GM18508 (cell line): Measurements from ENCODE around the gene GDF9.

ENCODE experiments used
- ATAC-seq: cut with Tn5 transposase; IDR thresholded peaks from one replicate; pipeline ENCODE4 v1.9.1; 2021; ENCODE audit warnings: moderate number of reproducible peaks; ENCODE audit not compliant: insufficient read depth, unreplicated experiment

Gene GDF9

GRCh38 chr5:132822650-132823480 lies 43.4 kb downstream of the GDF9 start:
- ATAC-seq: no peak

GRCh38 chr5:132821791-132822190 lies 44.5 kb downstream of the GDF9 start:
- no peak for ATAC-seq

DNA sequence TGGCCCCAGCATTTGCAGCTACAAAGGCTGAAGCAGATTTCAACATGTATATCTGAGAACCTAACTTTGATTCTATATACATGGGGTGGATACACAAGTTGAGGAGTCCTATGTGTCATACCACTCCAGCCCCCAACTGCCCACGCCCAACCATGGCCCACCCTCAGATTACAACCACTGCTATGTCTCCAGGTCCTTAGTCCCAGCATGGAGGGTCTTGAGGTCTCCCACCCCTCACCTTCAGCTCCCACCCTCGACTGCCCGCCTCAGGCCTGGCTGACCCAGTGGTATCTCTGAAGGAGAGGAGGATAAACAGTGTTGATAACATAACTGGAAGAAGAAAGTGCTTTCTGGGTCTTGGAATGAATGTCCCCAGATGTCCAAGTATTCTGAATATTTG lies 44.9 kb downstream of the GDF9 start:
- no peak for ATAC-seq

- ATAC-seq: no peak
Measured at GRCh38 chr5:132820162-132820754, 46.0 kb downstream of the GDF9 start.

- ATAC-seq: no peak
Measured at GRCh38 chr5:132819468-132819867, 46.8 kb downstream of the GDF9 start.

GRCh38 chr5:132817011-132817410 lies 49.3 kb downstream of the GDF9 start:
- ATAC-seq: no peak

- no peak for ATAC-seq
Measured at GRCh38 chr5:132816554-132816953, 49.7 kb downstream of the GDF9 start.

- ATAC-seq: no peak
Measured at GRCh38 chr5:132816083-132816482, 50.2 kb downstream of the GDF9 start.

DNA sequence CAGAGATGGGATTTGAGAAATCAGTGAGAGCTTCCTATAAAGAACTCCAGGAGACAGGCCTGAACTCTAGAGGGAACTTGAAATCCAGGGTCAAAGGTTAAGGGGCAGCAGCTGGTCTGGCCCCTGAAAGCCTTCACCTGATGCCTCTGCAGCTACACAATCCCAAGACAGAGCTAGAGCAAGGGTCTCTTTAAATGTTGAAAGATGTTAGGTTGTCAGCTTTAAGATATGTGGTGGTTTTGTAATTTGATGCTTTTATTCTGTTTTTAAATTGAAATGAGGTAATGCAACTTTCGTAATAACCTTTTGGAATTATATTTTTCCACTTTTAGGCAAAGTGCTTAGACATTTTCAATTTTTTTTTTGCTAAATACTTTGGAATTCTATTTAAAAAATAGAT lies 50.8 kb downstream of the GDF9 start:
- no peak for ATAC-seq

DNA sequence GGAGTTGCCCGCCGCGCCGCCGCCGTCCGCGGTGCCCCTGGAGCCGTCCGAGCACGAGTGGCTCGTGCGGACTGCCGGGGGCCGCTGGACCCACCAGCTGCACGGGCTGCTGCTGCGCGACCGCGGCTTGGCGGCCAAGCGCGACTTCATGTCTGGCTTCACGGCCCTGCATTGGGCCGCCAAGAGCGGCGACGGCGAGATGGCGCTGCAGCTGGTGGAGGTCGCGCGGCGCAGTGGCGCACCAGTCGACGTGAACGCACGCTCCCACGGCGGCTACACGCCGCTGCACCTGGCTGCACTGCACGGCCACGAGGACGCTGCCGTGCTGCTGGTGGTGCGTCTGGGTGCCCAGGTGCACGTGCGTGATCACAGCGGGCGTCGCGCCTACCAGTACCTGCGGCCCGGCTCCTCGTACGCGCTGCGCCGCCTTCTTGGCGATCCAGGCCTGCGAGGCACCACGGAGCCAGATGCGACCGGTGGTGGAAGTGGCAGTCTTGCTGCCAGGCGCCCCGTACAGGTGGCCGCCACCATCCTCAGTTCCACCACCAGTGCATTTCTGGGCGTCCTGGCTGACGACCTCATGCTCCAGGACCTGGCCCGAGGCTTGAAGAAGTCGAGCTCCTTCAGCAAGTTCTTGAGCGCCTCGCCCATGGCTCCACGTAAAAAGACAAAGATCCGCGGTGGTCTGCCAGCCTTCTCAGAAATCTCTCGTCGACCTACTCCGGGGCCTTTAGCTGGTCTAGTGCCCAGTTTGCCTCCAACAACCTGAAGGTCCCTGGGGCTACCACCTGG lies 51.6 kb downstream of the GDF9 start:
- no peak for ATAC-seq

DNA sequence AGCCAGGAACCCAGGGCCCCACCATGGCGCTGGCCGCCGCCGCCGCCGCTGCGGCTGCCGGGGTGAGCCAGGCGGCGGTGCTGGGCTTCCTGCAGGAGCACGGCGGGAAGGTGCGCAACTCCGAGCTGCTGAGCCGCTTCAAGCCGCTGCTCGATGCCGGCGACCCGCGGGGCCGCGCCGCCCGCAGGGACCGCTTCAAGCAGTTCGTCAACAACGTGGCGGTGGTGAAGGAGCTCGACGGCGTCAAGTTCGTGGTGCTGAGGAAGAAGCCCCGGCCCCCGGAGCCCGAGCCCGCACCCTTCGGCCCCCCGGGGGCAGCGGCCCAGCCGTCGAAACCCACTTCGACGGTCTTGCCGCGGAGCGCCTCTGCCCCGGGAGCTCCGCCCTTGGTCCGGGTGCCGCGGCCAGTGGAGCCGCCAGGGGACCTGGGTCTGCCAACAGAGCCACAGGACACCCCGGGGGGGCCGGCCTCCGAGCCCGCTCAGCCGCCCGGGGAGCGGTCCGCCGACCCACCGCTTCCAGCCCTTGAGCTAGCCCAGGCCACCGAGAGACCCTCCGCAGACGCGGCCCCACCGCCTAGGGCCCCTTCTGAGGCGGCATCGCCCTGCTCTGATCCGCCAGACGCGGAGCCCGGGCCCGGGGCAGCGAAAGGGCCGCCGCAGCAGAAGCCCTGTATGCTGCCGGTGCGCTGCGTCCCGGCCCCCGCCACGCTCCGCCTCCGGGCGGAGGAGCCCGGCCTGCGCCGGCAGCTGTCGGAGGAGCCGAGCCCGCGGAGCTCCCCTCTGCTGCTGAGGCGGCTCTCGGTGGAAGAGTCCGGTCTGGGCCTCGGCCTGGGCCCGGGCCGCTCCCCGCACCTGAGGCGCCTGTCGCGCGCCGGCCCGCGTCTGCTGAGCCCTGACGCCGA lies 52.4 kb downstream of the GDF9 start:
- ATAC-seq: no peak

- ATAC-seq: no peak
Measured at GRCh38 chr5:132812781-132813598, 53.3 kb downstream of the GDF9 start, which contains the start of gene SOWAHA. Gene SOWAHA, plus strand, starts transcription at chr5:132813302. Its CDS starts 320 bp downstream, at chr5:132813622.

DNA sequence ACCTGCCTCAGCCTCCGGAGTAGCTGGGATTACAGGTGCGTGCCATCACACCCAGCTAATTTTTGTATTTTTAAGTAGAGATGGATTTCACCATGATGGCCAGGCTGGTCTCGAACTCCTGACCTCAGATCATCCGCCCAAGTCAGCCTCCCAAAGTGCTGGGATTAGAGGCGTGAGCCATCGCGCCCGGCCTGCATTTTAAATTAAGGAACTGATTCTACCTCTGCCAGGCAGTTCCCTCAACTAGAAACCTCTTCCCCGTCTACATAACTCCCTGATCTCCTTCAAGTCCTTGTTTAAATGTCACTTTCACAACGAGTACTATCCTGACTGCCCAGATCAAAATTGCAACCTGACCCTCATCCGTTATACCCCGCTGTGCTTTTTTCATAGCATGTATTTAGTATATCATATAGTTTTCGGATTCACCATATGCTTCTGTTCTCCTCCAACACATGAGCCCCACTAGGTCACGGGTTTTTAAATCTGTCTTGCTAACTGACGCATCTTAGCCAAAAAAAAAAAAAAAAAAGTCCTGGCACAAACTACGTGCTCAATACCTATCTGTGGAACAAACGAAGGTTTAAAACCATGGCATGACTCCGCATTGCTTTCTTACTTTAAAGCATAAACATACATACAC lies 54.0 kb downstream of the GDF9 start:
- ATAC-seq: no peak
